Astrocyte of the spinal cord (primary cell): Measurements from ENCODE around the gene PRR36.
A peak's percentile ranks its signal among the peaks of the same experiment; 100 is the strongest.
"Not testable (repeated sequence)": the region's sequence is repeated elsewhere in the genome, so short reads cannot be mapped to it uniquely, and the experiment has no call there.

ENCODE experiments used
- DNase-seq: peaks from one replicate; pipeline ENCODE4 v3.0.0; 2011; ENCODE audit warnings: low read depth, low spot score
- H3K4me3 ChIP-seq: 2 replicates; pipeline ENCODE4 v1.5.1; 2011; ENCODE audit warnings: low read depth, mild to moderate bottlenecking, low read length, moderate library complexity
- in situ Hi-C: cut with HindIII; loops from 2 replicates; pipeline ENCODE4 v1.10.0; 2017; ENCODE audit warnings: low sequenced_read_pairs
- TF ChIP-seq, protein P1 (sequence below): IDR thresholded peaks from 2 replicates; pipeline ENCODE4 v1.5.1; 2012; ENCODE audit warnings: low read depth, mild to moderate bottlenecking, low read length, inconsistent platforms

PRR36 gene

DNA sequence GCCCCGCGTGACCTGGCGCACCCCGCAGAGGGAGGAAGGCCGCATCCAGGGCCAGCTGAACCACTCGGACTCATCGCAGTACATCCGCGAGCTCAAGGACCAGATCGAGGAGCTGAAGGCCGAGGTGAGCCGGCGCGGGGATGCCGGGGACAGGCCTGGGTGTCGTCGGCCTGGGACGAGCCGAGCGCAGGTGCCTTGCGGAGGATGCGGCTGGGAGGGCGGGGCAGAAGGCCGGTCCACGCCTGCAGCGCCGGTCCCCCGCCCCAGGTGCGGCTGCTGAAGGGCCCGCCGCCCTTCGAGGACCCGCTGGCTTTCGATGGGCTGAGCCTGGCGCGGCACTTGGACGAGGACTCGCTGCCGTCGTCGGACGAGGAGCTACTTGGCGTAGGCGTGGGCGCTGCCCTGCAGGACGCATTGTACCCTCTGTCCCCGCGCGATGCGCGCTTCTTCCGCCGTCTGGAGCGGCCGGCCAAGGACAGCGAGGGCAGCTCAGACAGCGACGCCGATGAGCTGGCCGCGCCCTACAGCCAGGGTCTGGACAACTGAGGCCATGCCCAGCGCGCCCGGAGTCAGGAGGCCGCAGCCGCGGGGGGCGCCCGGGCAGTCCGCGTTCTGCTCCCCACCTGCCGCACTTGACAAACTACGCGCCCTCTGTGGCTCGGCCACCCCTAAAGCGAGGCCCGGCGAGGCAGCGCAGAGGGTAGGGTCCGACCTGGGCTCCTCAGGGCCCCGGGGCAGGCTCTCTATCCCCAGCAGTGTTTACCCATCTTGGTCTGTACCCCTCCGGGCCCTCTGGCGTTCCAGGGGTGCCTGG, 10.8 kb downstream of the PRR36 start:
- in situ Hi-C loops = no loop called here
- no peak overlapping the region for H3K4me3 ChIP-seq
- TF ChIP-seq, protein P1, sequence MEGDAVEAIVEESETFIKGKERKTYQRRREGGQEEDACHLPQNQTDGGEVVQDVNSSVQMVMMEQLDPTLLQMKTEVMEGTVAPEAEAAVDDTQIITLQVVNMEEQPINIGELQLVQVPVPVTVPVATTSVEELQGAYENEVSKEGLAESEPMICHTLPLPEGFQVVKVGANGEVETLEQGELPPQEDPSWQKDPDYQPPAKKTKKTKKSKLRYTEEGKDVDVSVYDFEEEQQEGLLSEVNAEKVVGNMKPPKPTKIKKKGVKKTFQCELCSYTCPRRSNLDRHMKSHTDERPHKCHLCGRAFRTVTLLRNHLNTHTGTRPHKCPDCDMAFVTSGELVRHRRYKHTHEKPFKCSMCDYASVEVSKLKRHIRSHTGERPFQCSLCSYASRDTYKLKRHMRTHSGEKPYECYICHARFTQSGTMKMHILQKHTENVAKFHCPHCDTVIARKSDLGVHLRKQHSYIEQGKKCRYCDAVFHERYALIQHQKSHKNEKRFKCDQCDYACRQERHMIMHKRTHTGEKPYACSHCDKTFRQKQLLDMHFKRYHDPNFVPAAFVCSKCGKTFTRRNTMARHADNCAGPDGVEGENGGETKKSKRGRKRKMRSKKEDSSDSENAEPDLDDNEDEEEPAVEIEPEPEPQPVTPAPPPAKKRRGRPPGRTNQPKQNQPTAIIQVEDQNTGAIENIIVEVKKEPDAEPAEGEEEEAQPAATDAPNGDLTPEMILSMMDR = no peak
- DNase-seq = no peak

- in situ Hi-C loops = no loop called here
- TF ChIP-seq, protein P1 = no peak
- peak; percentile 55 for DNase-seq
- H3K4me3 ChIP-seq = no peak overlapping the region
Measured at GRCh38 chr19:7862413-7862951, 11.7 kb downstream of the PRR36 start.

DNA sequence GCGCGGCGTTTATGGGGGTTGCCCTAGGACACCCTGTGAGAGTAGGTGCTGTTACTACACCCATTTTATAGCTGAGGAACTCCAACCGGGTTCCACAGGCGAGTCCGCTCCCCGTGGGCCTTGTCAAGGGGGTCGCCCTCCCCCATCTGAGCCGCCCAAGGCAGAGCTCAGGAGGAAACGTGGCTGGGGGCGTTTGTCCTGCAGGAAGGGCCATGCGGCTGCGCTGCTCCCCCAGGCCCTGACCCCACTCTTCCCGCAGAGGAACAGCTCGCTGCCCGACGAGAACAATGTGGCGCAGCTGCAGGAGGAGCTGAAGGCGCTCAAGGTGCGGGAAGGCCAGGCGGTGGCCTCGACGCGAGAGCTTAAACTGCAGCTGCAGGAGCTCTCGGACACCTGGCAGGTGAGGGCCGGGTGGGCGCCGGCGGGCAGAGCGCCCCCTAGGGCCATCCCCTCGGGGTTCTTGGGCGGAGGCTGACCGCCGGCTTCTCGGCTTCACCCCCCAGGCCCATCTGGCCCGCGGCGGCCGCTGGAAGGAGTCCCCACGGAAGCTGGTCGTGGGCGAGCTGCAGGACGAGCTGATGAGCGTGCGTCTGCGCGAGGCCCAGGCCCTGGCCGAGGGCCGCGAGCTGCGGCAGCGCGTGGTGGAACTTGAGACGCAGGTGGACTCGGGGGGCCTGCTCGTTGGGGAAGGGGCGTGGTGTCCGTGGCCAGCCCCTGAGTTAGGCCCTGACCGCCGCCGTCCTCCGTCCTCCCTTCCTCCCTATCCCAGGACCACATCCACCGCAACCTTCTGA, 12.4 kb downstream of the PRR36 start:
- in situ Hi-C loops = no loop called here
- no peak for DNase-seq
- TF ChIP-seq, protein P1 = peak; percentile 23
- H3K4me3 ChIP-seq = no peak overlapping the region

DNA sequence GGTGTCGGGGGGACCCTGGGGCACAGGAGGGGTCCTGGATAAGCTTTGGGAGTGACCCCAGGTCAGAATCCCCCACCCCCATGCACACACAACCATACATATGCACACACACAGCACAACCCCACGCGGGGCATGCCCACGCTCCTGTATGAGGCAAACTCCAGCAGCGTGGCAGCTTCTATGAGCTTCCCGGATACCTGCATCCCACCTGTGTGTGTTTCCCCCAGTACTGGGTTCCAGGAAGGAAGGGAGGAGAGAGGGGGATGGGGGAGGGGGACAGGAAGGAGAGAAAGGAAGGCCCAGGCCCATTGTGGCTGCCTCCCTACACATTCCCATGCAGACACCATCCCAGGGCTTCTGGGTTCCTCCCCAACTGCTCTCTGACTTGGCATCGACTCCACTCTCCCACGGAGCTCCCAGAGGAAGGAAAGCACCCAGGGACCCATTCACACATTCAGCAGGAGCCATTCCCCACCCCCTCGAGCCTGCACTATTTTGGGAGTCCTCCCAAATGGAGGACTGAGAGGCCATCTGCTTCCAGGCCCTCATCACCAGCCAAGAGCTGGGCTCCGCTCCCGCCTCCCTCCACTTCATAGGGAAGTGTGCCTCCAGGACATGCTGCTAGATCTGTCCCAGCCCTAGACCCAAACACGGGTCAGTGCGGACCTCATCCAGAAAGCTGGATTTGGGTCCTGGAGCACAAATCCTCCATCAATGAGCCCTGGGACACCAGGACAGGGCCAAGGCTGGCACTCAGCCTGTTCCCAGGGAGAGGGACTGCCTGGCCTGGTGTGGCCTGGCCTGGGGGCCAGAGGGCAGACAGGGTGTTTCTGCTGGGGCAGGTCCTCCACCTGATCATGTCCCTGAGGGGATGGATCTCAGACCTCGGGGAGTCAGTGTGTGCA, 13.2 kb downstream of the PRR36 start:
- in situ Hi-C loops = no loop called here
- H3K4me3 ChIP-seq = no peak overlapping the region
- DNase-seq = no peak
- TF ChIP-seq, protein P1 = no peak

GRCh38 chr19:7859831-7860713, 14.1 kb downstream of the PRR36 start:
- no peak overlapping the region for H3K4me3 ChIP-seq
- in situ Hi-C loops = no loop called here
- no peak for DNase-seq
- TF ChIP-seq, protein P1 = no peak

GRCh38 chr19:7859087-7859486, 15.1 kb downstream of the PRR36 start:
- H3K4me3 ChIP-seq, in situ Hi-C loops, DNase-seq: not testable (repeated sequence)
